Ammon's horn (tissue), 1 donor: Measurements from ENCODE around the gene GMPR2.

ENCODE experiments used
- DNase-seq: peaks from one replicate; pipeline ENCODE4 v3.0.0-alpha.2; 2016; ENCODE audit warnings: low spot score

Gene GMPR2

DNA sequence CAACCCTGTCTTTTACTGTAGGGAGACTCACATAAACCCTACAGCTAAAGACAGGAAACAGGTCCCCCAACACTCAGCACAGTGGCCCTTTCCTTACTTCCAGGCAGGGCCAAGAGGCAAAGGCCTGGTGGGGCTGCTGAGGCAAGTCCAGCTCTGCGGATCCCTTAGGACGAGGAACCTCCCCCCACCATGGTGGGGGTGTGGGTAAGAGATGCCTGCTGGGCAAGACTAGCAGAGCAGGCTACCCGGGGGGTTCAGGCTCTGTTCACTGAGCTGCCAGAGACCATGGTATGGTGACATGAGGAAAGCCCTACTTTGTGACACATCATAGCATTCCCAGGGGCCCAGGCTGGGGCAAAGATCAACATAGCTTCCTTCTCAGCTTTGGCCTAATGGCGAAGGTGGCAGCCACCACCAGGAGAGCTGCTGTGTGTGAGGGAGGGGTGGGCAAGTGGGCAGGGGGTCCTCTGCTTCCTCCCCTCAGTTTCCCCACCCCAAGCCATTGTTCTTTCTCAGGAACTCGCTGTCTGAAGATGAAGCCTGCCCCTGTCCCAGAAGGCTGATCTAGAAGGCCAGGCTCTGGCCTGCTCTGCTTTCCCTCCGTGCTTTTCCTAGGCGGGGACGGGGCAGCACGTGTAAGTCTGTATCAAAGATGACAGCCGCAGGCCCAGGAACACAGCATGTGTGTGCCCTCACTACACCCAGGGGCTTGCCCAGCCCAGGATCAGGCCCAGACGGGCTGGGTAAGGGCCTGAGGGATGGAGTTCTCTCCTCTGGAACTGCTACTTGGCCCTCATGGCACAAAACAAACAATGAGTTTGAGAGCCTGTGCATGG lies 19.8 kb downstream of the GMPR2 start:
- no peak for DNase-seq

DNA sequence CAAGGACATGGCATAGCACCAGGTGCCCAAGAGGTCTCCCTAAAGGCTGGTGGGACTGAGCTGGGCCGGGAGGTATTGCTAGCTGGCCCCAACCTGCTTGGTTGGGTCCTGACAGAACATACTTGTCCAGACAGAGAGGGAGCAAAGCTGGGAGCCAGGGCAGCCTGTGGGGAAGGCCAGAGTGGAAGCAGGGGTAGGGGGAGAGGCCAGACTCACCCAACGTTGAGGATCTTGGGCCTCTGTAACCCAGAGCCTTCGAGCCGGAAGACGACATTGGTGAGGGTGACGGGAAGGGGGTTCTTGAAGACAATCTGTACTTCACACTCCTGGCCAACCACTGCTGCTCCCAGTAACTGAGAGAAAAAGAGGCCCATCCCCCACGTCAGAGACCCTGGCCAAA lies 21.2 kb downstream of the GMPR2 start:
- DNase-seq = no peak

DNA sequence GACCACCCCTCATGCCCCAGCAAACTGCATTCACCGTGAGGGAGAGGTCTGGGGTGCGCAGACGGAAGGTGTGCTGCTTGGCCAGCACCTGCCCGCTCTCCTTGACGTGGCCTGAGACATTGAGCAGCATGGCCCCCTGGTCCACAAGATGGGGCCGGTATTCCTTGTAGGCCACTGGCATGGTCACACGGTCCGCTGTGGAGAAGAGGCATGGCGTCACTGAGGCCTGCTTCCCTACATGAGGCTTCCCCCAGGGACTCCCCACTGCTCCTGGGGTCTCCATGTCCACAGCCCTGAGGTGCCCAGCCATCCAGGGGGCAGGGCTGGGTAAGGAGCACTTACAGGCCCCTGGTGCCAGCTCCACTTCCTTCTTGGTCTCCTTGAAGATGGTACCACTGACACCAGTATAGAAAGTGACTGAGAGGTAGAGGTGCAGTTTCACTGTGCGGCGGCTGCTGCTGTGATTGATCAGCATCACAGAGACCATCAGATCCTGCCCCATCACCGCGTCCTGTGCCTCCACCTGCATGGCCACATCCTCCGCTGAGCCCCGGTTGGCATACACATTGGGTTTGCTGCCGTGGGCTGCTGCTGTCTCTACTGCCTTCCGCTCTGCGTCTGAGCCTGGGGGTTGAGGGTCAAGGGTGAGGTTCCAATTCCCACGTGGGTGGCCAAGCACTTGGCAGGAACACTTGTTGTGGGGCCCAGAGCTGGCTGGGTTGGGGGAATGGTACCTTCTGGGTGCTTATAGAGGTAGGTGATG lies 22.1 kb downstream of the GMPR2 start:
- no peak for DNase-seq

DNA sequence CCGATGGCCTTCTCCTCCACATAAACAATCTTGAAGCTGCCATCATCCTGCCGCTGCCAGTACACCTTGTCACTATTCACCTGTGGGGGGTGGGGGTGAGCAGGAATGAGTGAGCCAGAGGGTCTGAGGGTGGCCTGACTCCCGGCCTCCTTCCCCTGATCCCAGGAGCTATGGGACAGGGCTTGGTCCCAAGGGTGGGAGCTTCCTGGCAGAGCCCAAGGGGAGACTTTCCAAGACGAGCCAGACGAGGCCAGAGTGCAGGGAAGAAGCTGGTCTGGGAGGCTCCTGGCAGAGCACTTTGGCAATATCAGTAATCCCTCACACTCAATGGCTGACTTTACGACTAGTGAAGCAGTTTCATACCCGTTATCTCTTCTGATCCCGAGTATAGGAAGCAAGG lies 22.7 kb downstream of the GMPR2 start:
- DNase-seq = no peak

DNA sequence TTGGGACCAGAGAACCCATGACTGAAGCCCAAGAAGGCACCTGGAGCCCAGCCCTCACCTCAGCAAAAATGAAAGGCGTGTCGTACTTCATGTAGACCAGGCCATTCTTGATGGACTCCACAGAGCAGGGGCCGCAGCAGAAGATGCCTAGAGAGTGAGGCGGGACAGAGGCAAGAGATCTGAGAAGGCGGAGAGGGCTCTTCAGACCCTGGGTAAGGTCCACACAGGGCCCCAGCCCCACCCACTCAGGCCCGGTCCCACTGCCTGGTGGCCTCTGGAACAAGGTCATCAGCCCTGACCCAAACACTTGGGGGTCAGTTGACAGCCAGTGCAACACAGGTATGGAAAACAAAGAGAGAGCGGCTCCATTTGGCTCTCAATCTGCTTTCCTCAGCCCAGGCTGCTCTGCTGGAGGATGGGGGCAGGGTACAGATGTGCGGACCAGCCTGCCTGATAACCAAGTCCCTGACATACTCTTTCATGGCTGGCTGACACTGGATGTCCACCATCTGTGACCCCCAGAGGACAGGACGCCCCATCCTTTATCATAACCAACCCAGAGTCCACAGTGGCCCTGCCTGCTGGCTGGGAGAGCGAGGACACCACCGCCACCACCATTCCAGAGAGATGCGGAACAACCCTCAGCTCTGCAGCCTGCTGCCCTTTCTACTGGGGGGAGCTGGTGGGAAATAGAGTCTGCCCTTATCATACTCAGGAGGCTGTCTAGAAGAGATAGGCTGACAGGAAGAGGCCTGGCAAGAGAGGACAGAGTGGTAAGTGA lies 23.4 kb downstream of the GMPR2 start:
- DNase-seq = no peak

DNA sequence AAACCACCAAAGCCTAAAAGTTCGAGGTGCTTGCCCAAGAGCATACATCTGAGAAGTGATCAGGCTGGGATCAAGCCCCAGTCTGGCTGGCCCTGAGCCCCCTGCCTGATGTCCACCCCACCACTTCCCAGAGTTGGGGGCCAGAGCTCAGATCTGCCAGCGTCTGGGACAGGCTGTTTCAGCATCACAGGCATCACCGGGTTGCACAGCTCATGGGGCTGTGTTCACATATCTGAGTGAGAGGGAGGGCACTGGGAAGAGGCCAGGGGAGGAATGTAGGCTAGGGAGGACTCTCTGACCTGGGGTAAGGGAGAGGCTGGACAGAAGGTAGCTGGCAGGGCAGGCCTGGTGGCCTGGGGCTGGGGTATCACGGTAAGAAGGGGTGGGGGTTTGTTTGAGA lies 24.2 kb downstream of the GMPR2 start:
- DNase-seq = no peak

DNA sequence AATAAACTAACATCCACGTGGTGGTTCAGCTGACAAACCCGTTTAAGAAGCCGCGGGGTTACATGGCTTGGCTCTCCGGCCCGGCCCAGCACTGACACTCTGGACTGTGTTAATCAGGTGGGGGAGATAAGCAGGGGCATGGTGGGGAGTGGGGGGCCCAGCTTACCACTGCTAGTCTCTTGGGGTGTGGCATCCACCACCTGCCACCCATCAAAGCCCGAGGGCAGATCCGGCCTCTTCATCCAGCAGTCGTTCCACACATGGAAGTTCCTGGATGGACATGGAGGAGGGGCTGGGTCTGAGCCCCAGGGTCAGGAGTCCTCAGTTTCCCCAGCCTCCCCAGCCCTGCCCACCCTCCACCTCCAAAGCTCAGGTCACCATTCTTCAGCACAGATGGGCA lies 25.4 kb downstream of the GMPR2 start:
- DNase-seq = no peak

DNA sequence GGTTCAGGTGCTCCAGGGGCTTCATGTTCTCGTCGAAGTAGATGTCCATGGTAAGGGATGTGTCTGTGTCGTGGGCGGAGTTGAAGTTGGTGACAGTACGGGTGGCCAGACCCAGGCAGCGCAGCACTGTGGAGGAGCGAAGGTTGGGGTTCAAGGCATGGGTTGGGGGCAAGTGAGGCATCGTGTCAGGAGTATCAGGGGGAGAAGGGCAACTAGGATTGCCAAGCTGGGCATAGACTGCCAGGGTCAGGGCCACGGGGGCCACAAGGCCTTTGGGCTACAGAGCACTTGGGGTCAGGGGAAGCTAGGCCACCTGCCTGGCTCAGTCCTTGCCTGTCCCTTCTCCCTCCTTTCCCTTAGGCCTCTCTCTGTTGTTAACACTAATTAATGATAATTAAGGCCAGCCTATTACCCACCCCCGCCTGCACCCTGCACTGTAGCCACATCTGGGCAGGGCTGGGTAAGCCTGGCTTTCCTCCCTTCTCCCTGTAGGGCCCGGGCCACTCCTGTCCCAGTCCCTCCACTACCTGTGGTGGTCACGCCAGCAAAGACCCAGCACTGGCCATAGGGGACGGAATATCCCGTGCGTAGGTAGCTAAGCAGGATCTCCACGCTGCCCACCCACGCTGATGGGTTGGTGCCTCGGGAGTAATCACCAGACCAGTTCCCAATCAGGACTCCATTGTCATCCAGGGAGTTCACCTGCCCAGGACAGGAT lies 26.0 kb downstream of the GMPR2 start:
- DNase-seq = no peak

DNA sequence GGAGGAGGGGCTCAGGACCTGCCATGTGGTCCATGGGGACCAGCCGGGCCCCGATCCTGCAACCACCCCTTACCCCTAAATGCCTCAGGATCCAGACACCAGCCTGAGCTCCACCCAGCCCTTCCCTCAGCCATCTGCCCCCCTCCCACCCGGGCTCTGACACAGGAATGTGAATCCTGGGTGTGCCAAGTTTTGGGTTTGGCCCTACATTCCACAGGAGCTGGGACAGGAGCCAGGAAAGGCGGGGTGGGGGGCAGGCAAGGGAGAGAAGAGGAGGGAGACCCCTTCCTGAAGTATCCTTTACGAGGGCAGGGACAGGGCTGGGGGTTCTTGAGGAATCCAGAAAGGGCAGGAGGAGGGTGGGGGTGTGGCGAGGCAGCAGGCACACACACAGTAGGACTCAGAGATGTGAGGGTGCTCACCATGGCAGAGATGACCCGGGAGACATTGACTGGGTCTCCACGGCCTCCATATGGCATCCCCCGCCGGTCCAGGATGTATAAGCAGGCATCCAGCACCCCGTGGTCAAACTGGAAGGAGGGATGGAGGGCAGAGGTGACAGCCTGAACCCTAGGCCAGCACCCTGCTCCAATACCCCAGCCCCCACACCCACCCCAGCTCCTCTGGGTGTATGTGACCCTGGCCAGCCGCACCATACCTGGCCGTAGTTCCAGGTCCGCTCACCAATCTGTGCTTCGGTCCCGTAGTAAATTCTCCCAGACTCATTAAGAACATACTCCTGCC lies 26.7 kb downstream of the GMPR2 start:
- no peak for DNase-seq

DNA sequence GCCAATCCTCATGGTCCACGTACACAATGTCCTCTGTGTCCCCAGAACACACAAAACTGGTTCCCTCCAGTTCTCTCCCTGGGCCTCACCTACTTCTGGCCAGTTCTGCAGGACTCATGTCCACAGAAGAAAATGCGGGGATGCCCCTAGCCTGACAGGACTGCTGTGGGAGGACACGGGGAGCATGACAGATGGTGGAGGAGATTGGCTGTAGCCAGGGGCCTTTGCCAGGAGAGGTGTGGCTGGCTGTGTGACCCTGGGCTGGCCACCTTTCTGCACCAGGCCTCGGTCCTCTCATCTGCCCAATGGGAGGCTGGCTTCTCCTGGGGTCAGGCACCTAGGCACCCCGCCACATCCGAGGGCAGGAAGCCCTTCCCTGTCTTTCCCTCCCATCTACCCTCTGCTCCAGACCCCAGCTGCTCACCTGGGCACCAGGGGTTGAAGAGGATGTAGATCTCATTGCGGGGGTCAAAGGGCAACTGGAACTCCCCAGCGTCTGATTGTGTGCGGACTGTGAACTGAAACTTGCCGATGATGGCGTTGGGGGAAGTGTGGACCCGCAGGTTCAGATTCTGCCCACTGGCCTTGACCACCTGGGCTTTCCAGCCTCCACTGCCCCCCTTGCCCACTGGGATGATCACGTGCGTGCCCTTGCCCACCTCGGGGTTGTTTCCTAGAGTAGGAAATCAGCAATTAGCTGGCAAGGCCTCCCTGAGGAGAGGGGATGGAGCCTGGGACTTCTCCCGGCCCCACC lies 27.5 kb downstream of the GMPR2 start:
- no peak for DNase-seq

DNA sequence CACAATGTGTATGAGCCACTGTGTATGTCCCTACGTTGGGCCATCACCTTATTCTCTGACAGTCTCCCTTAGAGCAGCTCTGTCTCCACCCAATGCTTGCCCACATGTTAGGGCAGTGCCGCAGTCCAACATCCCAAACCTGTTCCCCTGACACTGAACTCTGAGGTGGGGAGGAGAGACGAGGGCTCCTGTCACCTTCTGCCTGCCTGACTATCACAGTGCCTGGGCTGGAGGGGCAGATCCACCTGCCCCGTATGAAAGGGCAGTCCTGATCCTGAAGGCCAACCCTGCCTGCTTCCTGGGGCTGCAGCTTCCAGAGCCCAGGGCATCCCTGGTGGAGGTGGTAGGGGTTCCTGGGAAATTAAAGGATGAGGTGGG lies 28.0 kb downstream of the GMPR2 start:
- DNase-seq = no peak

DNA sequence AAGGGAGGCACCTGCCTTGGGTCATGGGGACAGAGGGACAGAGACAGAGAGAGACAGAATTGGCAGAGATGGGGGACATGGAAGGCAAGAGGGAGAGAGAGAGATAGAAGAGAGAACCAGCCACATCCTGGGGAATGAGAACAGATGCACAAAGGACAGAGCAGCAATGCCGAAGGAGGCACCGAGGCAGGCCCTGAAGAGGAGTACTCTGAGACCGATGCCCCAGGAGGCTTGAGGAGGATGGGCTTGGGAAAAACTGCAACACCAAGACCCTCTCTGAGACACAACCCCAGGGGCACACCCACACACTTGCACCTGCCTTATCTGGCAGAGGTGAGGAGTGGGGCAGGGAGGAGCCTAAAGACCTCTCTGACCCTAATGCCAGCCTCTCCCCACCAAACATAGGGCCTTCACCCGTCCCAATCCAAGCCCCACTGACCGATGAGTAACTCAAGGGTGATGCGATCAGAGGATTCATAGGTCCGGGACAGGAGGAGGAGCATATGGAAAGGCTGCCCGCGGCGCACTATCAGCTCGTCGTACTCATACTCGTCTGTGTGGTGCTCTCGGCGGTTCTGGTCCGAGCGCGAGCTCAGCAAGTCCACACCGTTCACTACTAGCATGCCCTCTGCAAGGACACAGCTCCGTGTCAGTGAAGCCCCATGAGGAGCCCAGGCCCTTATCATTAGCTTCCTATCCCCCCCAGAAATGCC lies 28.7 kb downstream of the GMPR2 start:
- no peak for DNase-seq

DNA sequence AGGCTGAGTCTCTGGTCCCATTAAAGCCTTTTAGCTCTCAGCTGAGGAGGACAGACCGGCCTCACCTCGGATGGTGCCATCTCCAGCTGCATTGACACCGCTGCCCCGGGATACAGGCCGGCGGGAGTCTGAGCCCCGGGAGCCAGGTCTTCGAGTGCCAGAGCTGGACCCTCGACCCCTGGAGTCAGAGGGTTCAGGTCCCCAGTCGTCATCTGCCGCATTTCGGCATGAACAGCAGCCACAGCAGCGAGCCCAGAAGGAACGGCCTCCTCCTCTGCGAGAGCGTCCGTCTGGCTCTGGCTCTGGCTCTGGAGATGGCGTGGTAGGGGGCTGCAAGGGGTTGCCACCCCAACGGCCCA lies 29.2 kb downstream of the GMPR2 start:
- DNase-seq = no peak

DNA sequence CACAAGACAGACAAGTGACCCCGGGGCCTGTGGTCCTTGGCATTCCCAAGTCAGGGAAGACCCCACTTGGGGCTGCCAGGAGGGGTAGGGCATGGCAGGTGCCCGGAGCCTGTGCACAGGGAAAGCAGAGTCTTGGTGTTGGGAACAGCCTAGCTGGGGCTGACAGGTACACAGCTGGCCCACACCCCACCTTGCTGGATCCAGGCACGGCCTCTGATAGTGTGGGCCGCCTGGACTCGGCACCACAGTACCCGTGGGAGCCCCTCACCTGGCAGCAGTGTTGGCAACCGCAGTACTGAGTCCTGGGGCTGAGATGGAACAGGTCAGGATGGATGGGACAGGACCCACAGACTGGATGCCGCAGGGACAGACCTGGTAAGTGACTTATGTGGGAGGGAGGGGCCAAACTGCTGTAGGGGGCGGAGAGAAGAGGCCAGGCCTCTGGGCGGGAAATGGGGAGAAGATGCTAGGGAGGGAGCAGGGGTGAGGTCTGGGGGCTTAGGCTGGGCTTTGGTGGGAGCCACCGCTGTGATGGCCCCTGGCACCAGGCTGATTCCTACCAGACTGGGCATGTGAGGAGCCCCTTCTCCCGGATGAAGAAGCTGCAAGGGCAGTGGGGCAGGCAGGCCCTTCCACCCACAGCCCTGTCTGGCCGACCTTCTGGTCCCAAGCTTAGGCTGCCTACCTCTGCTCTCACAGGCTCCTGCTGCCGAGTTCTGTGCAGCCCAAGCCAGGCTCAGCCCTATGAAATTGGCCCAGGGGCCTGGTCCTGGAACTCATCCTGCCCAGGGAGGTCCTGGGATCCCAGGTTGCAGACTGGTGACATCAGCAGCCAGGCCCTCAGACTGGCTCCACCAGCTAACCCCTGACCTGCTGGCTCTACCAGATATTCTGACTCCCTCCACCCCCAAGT lies 30.3 kb downstream of the GMPR2 start, which contains the start of gene TGM1:
TSS of gene TGM1 (minus strand) at position 357 of the 913 bp plus-strand sequence. CDS start 825 bp downstream, outside the sequence.
- no peak for DNase-seq

DNA sequence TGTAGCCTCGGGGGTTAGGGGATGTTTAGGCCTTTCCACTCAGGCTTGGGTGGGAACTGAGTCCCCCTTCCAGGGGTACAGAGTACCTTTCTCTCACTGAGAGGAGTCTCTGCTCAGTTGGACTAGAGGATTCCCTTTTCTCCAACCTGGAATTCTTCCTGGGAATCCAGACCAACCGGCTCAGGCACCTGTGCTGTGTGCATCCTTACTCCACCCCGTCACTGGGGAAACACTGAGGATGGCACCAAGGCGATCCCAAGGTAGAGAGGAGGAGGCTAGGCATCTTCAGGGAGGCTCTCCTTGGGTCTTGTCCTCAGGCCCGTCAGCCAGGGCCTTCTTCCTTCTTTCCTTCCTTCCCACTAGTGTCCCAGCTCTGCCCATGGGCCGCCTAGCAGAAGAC lies 31.1 kb downstream of the GMPR2 start:
- no peak for DNase-seq

DNA sequence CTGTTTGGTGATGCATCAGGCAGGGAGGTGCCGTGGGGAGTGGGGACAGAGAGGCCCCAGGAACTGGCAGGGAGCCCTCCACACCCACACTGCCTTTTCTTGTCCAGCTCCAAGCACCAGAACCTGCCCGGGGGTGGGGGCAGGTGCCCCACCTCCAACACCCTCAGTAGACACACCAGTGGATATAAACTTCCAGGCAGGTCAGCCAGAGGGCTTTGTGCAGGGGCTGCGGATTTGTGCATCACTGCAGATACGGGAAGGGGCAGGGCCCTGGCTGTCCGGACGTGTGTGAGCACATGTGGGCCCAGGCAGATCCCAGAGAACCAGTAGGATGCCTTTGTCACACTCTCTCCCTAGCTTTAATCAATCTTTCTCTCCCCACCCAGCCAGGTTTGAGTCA lies 31.6 kb downstream of the GMPR2 start:
- DNase-seq = no peak

DNA sequence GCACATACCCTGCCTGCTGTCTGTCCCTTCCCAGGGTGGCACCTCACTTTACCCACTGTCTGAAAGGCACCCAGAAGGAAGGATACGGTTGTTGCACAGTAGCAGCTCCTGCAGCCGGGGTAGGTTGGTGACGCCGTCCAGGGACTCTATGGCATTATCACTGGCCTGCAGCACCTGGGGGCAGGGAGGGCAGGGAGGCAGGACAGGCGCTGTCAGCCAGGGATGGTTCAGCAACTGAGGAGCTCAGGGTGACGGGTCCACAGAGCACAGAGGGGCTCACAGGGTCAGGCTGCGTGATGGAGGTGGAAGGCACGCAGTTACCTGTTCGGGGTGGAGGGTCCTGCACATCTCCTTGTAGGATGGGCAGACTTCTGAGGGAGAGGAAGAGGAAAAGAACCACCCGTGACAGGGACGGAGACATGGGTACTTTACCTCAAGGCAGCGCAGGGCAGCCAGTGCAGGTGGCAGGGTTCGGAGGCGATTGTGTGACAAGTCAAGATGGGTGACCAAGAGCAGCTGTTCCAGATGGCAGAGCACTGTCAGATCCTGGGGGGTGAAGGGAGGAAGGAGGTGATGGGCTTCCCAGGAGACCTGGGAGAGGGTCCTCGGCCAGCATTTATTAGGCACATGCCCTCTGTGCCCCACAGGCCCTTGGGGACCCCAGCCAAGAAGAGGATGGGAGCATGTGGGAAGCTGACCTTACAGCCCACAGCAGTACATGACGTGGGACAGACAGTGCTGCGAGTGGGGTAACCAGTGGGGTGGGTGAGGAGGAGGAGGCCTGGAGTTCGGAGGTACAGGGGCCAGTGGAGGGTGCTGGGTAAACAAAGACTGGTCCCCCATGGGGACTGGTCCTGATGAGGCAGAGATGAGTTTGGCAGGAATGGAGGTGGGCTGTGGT lies 33.9 kb downstream of the GMPR2 start:
- no peak for DNase-seq

DNA sequence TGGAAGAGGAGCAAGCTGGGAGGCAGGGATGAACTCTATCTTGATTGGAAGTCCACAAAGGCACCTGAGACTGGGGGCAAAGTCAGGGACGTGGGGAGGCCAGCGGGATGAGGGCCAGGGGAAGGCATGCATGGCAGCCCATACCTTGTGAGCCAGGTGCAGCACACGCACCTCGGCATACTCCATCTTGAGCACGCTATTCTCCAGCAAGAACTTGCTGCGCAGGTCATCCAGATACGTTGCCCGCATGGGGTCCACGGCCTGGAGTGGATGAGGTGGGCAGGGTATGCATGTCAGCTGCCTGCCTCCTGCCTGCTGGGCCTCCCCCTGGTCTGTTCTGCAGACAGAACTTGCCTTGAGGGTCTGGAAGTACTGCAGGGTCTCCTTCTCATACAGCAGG lies 34.8 kb downstream of the GMPR2 start:
- no peak for DNase-seq
